GM18526 (cell line): ENCODE measurements around the gene ZNF138.

ENCODE experiments used
- POLR2A ChIP-seq: IDR thresholded peaks from 3 replicates; pipeline ENCODE4 v1.6.1; 2011; ENCODE audit not compliant: insufficient read length; ENCODE audit errors: extremely low read depth

The ZNF138 gene

DNA sequence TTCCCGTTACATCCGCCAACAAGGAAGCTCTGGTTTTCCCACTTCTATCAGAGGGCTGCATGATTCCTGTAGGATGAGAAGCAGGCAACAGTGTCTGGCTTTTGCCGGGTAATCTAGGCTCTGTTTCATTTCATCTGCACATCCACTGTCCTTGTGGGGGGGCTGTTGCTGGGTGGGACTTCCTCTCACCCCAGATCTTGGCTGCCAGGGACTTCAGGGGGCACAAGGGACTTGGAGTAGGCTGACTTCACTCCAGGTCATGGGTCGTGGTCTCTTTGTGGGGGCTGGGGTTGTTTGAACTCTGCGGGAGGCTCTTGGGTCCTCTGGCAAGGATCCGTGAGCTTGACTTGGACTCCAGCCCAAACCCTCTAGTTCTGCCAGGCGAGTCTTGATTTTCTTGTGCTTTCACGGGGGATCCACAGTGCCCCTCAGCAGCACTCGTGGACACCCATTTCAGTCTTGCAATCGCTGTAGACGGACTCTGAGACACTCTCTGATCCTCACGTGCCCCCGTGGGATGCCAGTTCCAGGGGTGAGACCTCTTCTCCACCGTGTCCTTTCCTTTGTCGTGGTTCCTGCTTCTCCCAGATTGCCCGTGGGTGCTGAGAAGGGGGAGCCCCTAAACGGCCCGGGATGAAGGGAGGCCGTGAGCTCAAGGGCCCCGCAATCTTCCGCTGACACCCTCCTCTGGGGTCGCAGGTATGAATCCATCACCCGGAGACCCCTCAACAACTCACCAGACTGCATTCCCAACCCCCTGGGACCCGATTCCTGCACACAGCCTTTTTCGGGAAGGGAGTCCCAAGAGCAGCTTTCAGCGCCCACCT is 87.4 kb downstream of the ZNF138 start:
- no peak for TF ChIP-seq POLR2A

GRCh38 chr7:64882341-64883112 is 88.3 kb downstream of the ZNF138 start:
- no peak for TF ChIP-seq POLR2A
